Bronchial epithelial cell (primary cell): ENCODE results near the gene KRTAP4-4. TPM values are rescaled to one million over a fixed set of nuclear protein-coding genes. Genes with fewer than 3 reads are reported as not detected.
"Not testable (repeated sequence)": the region's sequence is repeated elsewhere in the genome, so short reads cannot be mapped to it uniquely, and the experiment has no call there.

Source experiments
- DNase-seq: peaks from one replicate; pipeline ENCODE4 v3.0.0-alpha.2; 2010; ENCODE audit warnings: low read depth
- FAIRE-seq: peaks from 2 replicates; lab custom pipeline; 2011; peaks lifted over from hg19 to GRCh38; lab: Jason Lieb, UNC
- H3K27me3 ChIP-seq: 2 replicates; pipeline ENCODE4 v1.5.1; 2011; ENCODE audit warnings: low read length; ENCODE audit not compliant: control insufficient read depth, insufficient read depth
- H3K36me3 ChIP-seq: 2 replicates; pipeline ENCODE4 v1.5.1; 2011; ENCODE audit warnings: low read length; ENCODE audit not compliant: control insufficient read depth, insufficient read depth
- H3K4me3 ChIP-seq: 2 replicates; pipeline ENCODE4 v1.5.1; 2011; ENCODE audit warnings: mild to moderate bottlenecking, low read depth, low read length, control low read depth
- total RNA-seq: library from RNA; depleted of rRNA; stranded (reverse); fragments of >200 nt; gene quantifications from 2 replicates; pipeline ENCODE4 v1.2.1, GENCODE V29; 2014
- TF ChIP-seq, protein P1 (sequence below): IDR thresholded peaks from 2 replicates; pipeline ENCODE4 v1.5.1; 2011; ENCODE audit warnings: mild to moderate bottlenecking, moderate library complexity, low read length, control low read depth, inconsistent platforms; ENCODE audit not compliant: insufficient read depth, severe bottlenecking

KRTAP4-4 gene
- total RNA-seq, 1 donor from 2014 or later, result not detected

- no peaks in the 10 kb centered on the region for H3K27me3 ChIP-seq
- H3K36me3 ChIP-seq, result no peaks in the 10 kb centered on the region
- no peak for FAIRE-seq
- no peak for DNase-seq
- H3K4me3 ChIP-seq, result no peak overlapping the region
- TF ChIP-seq, protein P1, sequence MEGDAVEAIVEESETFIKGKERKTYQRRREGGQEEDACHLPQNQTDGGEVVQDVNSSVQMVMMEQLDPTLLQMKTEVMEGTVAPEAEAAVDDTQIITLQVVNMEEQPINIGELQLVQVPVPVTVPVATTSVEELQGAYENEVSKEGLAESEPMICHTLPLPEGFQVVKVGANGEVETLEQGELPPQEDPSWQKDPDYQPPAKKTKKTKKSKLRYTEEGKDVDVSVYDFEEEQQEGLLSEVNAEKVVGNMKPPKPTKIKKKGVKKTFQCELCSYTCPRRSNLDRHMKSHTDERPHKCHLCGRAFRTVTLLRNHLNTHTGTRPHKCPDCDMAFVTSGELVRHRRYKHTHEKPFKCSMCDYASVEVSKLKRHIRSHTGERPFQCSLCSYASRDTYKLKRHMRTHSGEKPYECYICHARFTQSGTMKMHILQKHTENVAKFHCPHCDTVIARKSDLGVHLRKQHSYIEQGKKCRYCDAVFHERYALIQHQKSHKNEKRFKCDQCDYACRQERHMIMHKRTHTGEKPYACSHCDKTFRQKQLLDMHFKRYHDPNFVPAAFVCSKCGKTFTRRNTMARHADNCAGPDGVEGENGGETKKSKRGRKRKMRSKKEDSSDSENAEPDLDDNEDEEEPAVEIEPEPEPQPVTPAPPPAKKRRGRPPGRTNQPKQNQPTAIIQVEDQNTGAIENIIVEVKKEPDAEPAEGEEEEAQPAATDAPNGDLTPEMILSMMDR, result no peak
Measured at GRCh38 chr17:41118721-41119120, 41.8 kb downstream of the KRTAP4-4 start.

GRCh38 chr17:41117846-41118386, 42.6 kb downstream of the KRTAP4-4 start, which contains the start of gene KRTAP4-11:
Gene KRTAP4-11 (minus strand): TSS chr17:41118373. CDS start chr17:41118315, 58 bp downstream.
- FAIRE-seq, DNase-seq, H3K36me3 ChIP-seq, H3K4me3 ChIP-seq, H3K27me3 ChIP-seq: not testable (repeated sequence)

DNA sequence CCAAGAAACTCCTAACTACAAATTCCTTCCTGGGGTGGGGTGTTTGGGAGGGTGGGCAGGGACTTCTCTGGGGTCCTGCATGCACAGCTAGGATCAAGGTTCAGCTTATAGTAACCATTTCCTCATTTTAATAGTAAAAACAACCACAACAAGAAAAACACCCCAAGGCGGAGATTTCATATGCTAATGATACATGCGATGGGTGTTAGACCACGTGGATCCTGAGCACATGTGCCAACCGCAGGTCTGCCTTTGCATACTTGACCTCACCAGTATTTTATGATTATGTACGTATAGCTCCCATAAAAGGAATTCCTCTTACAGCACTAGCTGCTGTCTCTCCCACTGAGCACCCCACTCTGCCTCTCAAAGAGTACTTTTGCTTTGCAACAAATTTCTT, 44.3 kb downstream of the KRTAP4-4 start:
- TF ChIP-seq, protein P1, result no peak
- no peaks in the 10 kb centered on the region for H3K27me3 ChIP-seq
- DNase-seq (no peak), FAIRE-seq (no peak)
- no peak overlapping the region for H3K4me3 ChIP-seq
- no peaks in the 10 kb centered on the region for H3K36me3 ChIP-seq

- no peak for DNase-seq
- Histone ChIP-seq H3K4me3 (no peak overlapping the region), H3K36me3 (no peaks in the 10 kb centered on the region), H3K27me3 (no peaks in the 10 kb centered on the region)
- TF ChIP-seq, protein P1, result no peak
- FAIRE-seq, result no peak
Measured at GRCh38 chr17:41111151-41111885, 49.2 kb downstream of the KRTAP4-4 start.

Other genes starting within 250 kb of the KRTAP4-4 start
- 12.9 and 29.4 TPM in 2 replicates for gene KRT23, start 223.1 kb downstream of the KRTAP4-4 start, total RNA-seq
- not detected in 2 replicates for gene KRT39, start 193.8 kb downstream of the KRTAP4-4 start, total RNA-seq
- gene KRT40, start 176.4 kb downstream of the KRTAP4-4 start, total RNA-seq, result 0.13 TPM in 1 of 2 replicates, not detected in the other
- gene KRTAP3-3, start 166.6 kb downstream of the KRTAP4-4 start, total RNA-seq, result not detected in 2 replicates
- gene KRTAP3-2, start 160.8 kb downstream of the KRTAP4-4 start, total RNA-seq, result not detected in 2 replicates
- gene KRTAP3-1, start 151.6 kb downstream of the KRTAP4-4 start, total RNA-seq, result not detected in 2 replicates
- gene KRTAP1-5, start 133.5 kb downstream of the KRTAP4-4 start, total RNA-seq, result not detected in 2 replicates
- not detected in 2 replicates for gene KRTAP1-4, start 130.6 kb downstream of the KRTAP4-4 start, total RNA-seq
- not detected in 2 replicates for gene KRTAP1-3, start 125.9 kb downstream of the KRTAP4-4 start, total RNA-seq
- gene KRTAP1-1, start 119.3 kb downstream of the KRTAP4-4 start, total RNA-seq, result not detected in 2 replicates
- not detected in 2 replicates for gene KRTAP2-1, start 113.4 kb downstream of the KRTAP4-4 start, total RNA-seq
- gene KRTAP2-2, start 105.5 kb downstream of the KRTAP4-4 start, total RNA-seq, result not detected in 2 replicates
- not detected in 2 replicates for gene KRTAP2-3, start 100.6 kb downstream of the KRTAP4-4 start, total RNA-seq
- not detected in 2 replicates for gene KRTAP2-4, start 94.9 kb downstream of the KRTAP4-4 start, total RNA-seq
- gene KRTAP4-7, start 76.6 kb downstream of the KRTAP4-4 start, total RNA-seq, result not detected in 2 replicates
- gene KRTAP4-8, start 62.6 kb downstream of the KRTAP4-4 start, total RNA-seq, result not detected in 2 replicates
- gene KRTAP4-16, start 58.5 kb downstream of the KRTAP4-4 start, total RNA-seq, result not detected in 2 replicates
- not detected in 2 replicates for gene KRTAP4-9, start 55.4 kb downstream of the KRTAP4-4 start, total RNA-seq
- not detected in 2 replicates for gene KRTAP4-11, start 42.4 kb downstream of the KRTAP4-4 start, total RNA-seq
- not detected in 2 replicates for gene KRTAP4-12, start 36.6 kb downstream of the KRTAP4-4 start, total RNA-seq
- gene KRTAP4-6, start 20.2 kb downstream of the KRTAP4-4 start, total RNA-seq, result not detected in 2 replicates
- gene KRTAP4-5, start 10.9 kb downstream of the KRTAP4-4 start, total RNA-seq, result not detected in 2 replicates
- not detected in 2 replicates for gene KRTAP4-3, start 7.5 kb upstream of the KRTAP4-4 start, total RNA-seq
- gene KRTAP4-2, start 17.5 kb upstream of the KRTAP4-4 start, total RNA-seq, result not detected in 2 replicates
- gene KRTAP4-1, start 24.2 kb upstream of the KRTAP4-4 start, total RNA-seq, result not detected in 2 replicates
- not detected in 2 replicates for gene KRTAP9-1, start 29.1 kb upstream of the KRTAP4-4 start, total RNA-seq
- gene KRTAP9-2, start 65.9 kb upstream of the KRTAP4-4 start, total RNA-seq, result not detected in 2 replicates
- not detected in 2 replicates for gene KRTAP9-3, start 71.7 kb upstream of the KRTAP4-4 start, total RNA-seq
- gene KRTAP9-8, start 77.3 kb upstream of the KRTAP4-4 start, total RNA-seq, result not detected in 2 replicates
- not detected in 2 replicates for gene KRTAP9-4, start 88.9 kb upstream of the KRTAP4-4 start, total RNA-seq
- not detected in 2 replicates for gene KRTAP9-9, start 94.6 kb upstream of the KRTAP4-4 start, total RNA-seq
- not detected in 2 replicates for gene KRTAP9-6, start 104.6 kb upstream of the KRTAP4-4 start, total RNA-seq
- not detected in 2 replicates for gene KRTAP9-7, start 115.0 kb upstream of the KRTAP4-4 start, total RNA-seq
- gene KRTAP29-1, start 142.1 kb upstream of the KRTAP4-4 start, total RNA-seq, result not detected in 2 replicates
- not detected in 2 replicates for gene KRTAP16-1, start 148.6 kb upstream of the KRTAP4-4 start, total RNA-seq
- gene KRTAP17-1, start 155.0 kb upstream of the KRTAP4-4 start, total RNA-seq, result not detected in 2 replicates
- 0.13 TPM in 1 of 2 replicates, not detected in the other for gene KRT33A, start 190.1 kb upstream of the KRTAP4-4 start, total RNA-seq
- gene KRT33B, start 209.1 kb upstream of the KRTAP4-4 start, total RNA-seq, result 0.79 and 1.7 TPM in 2 replicates
- gene KRT34, start 221.6 kb upstream of the KRTAP4-4 start, total RNA-seq, result 0.26 and 0.53 TPM in 2 replicates
- gene KRT31, start 236.9 kb upstream of the KRTAP4-4 start, total RNA-seq, result 0.26 TPM in 1 of 2 replicates, not detected in the other